Mammary epithelial cell (primary cell): Measurements from ENCODE around the gene DCDC2C.

Source experiments
- CTCF ChIP-seq, 2 donors: IDR thresholded peaks in 1 of 2; conservative IDR thresholded peaks in 1 of 2; 2 replicates each; pipeline ENCODE4 v1.5.1; 2011 to 2012; ENCODE audit warnings: inconsistent platforms in 2 of 2, low read length in 2 of 2, mild to moderate bottlenecking in 2 of 2, control low read depth in 1 of 2, low read depth in 1 of 2; ENCODE audit not compliant: insufficient read depth in 1 of 2; ENCODE audit errors: extremely low read depth in 1 of 2
- EZH2 ChIP-seq: IDR thresholded peaks from 2 replicates; pipeline ENCODE4 v1.6.1; 2012; ENCODE audit warnings: low read length, inconsistent platforms, borderline replicate concordance

GRCh38 chr2:3655871-3656761 is 47.3 kb upstream of the DCDC2C start:
- TF ChIP-seq CTCF (conservative IDR thresholded peaks at IDR 0.05 in 1 of 2, IDR thresholded peaks at IDR 0.05 in 1 of 2; ENCODE audit: extremely low read depth in 1 of 2, insufficient read depth in 1 of 2, low read depth in 1 of 2, low read length in 2 of 2) (no peak), EZH2 (no peak)
